Umbilical cord (tissue), 2 donors: ENCODE data around the gene CDC42EP5. TPM values are rescaled to one million over a fixed set of nuclear protein-coding genes. Genes with fewer than 3 reads are reported as not detected.
A peak's percentile ranks its signal among the peaks of the same experiment; 100 is the strongest.
"Not testable (repeated sequence)": the region's sequence is repeated elsewhere in the genome, so short reads cannot be mapped to it uniquely, and the experiment has no call there.

Source experiments
- DNase-seq: peaks from one replicate; pipeline ENCODE4 v3.0.0-alpha.2; 2015; ENCODE audit warnings: low spot score
- total RNA-seq: library from RNA; depleted of rRNA; stranded (reverse); fragments of >200 nt; gene quantifications from one replicate; pipeline ENCODE4 v1.2.3, GENCODE V29; 2014; ENCODE audit warnings: low replicate concordance; ENCODE audit not compliant: insufficient read depth

The CDC42EP5 gene
- total RNA-seq, 1 donor from 2014 or later: 104 TPM

DNA sequence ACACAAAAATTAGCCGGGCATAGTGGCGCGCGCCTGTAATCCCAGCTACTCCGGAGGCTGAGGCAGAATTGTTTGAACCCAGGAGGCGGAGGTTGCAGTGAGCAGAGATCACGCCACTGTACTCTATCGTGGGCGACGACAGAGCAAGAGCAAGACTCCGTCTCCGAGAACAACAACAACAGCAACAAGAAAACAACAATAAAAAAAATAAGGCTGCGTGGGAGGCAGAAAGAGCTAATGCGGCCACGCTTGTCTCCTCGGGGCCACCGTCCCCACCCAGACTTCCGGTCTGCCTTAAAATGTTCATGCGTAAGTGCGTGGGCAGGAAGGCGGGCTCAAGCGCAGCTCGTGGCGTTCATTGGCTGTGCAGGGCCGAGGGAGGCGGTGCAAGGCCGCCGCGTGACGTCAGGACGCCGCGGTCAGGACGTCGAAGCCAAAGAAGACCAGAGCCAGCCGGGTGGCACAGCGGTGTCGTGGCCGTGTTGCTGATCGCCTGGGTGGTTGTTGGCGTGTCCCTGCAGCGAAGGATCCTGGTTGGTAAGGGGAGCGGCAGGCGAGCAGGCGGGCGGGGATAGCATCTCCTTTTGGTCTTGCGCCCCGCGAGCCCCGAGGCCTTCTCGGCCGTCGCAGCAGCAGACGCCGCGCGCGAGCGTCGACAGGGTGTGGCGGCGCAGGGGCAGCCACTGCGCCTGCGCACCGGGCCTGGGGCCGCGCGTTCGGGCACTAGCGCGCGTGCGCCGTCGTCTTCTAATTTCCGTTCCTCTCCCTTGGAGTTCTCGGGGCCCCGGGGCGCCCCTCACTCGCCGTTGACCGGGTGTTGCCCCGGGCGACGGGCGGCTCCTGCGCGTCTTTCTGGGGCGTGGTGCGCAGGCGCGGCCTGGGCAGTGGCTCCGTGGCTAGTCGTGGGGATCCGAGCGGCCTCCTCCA lies 24.1 kb downstream of the CDC42EP5 start, which contains the start of gene LENG8:
TSS of gene LENG8 (plus strand) at position 426 of the 927 bp plus-strand sequence. CDS start 2,146 bp downstream, outside the sequence.
- DNase-seq: peak; percentile 99

DNA sequence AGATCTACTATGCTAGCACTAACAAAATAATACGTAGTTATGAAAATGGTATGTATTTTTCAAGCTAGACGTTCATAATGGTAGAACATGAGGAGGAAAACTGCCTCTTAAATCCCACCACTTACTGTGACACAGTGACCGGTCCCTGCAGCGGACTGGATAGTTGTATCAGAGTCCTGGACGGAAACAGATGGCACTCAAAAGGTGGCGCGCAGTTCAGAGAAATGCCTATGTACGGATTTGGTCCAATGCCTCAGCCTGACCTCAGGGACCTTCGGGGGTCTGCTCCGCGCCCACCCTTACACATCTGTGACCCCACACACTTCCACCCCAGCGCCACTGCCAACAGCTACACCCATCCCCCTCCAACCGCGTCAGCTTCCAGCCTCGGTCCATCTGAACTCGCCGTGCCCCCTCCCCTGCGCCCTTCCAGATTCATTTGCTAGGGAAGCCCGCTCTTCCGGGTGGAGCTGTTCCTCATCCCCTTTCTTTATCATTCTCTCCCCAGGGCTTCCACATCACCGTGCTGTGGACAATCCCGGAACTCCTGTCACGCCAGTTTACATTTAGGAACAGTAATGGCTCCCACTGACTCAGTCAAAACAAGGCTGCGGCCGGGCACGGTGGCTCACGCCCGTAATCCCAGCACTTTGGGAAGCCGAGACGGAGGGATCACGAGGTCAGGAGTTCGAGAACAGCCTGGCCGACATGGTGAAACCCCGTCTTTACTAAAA lies 24.9 kb downstream of the CDC42EP5 start:
- DNase-seq: peak; percentile 68

DNA sequence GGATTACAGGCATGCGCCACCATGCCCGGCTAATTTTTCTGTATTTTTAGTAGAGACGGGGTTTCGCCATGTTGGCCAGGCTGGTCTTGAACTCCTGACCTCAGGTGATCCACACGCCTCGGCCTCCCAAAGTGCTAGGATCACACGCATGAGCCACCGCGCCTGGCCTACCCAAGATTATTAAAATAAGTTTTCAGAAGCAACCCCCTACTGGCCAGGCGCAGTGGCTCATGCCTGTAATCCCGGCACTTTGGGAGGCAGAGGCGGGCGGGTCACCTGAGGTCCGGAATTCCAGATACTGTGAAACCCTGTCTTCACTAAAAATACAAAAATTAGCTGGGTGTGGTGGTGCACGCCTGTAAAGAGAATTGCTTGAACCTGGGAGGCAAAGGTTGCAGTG lies 26.7 kb downstream of the CDC42EP5 start:
- not testable (repeated sequence) for DNase-seq

DNA sequence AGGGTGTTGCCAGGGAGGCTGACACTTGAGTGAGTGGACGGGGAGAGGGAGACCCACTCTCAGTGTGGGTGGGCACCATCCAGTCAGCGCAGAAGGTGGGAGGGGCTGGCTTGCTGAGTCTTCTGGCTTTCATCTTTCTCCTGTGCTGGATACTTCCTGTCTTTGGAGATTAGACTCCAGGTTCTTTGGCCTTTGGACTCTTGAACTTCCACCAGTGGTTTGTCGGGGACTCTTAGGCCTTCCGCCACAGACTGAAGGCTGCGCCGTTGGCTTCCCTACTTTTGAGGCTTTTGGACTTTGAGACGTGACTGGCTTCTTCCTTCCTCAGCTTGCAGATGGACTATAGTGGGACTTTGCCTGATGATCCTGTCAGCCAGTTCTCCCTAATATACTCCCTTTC lies 28.4 kb downstream of the CDC42EP5 start:
- DNase-seq: no peak

DNA sequence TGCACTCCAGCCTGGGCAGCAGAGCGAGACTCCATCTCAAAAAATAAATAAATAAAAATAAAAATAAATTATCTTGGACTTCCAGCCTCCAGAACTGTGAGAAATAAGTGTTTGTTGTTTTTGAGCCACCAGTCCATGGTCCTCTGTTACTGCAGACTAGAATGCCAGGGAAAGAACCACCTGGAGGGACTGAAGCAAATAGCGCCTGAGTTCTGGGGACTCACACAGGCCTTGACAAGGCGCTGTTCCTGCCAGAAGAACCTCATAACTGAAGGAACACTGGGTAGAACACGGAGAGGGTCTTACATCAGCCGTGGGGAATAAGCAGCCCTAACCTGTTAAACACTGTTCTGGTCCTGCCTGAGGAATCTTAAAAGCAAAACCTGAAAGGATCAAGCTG lies 32.5 kb downstream of the CDC42EP5 start:
- no peak for DNase-seq

- DNase-seq: no peak
These were observed 33.8 kb downstream of the CDC42EP5 start for GRCh38 chr19:54439174-54439851.

- no peak for DNase-seq
These were observed 36.4 kb downstream of the CDC42EP5 start for GRCh38 chr19:54436628-54437252.

- DNase-seq: no peak
These were observed 37.0 kb downstream of the CDC42EP5 start for GRCh38 chr19:54436031-54436523.

DNA sequence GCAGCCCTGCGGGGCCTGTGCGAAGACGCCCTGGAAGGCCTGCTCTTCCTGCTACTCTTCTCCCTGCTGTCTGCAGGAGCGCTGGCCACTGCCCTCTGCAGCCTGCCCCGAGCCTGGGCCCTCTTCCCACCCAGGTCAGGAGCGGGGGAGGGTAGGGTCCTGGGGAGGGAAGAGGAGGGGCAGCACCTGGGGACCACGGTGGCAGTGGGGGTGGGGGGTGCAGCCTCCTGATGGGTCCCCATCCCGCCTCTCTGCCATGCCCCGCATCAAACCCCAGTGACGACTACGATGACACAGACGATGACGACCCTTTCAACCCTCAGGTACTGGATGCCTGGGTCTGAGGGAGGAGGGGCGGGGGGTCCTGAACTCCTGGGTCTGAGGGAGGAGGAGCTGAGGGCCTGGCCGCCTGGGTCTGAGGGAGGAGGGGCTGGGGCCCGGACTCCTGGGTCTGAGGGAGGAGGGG lies 37.5 kb downstream of the CDC42EP5 start:
- DNase-seq: no peak

DNA sequence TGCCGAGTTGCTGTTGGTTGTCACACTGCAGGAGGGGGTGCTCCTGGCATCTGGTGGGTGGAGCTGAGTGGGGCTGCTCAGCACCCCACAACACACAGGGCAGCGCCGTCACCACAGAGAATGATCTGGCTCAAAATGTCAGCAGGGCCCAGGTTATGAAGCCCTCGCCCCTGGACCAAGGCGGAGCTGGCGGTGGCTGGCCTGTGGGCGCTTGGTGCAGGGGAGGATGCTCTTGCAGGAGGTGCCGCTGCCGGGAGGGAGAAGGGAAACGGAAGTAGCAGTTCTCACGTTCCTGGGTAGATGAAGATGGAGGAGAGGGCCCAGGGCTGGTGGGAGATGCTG lies 38.3 kb downstream of the CDC42EP5 start:
- no peak for DNase-seq

DNA sequence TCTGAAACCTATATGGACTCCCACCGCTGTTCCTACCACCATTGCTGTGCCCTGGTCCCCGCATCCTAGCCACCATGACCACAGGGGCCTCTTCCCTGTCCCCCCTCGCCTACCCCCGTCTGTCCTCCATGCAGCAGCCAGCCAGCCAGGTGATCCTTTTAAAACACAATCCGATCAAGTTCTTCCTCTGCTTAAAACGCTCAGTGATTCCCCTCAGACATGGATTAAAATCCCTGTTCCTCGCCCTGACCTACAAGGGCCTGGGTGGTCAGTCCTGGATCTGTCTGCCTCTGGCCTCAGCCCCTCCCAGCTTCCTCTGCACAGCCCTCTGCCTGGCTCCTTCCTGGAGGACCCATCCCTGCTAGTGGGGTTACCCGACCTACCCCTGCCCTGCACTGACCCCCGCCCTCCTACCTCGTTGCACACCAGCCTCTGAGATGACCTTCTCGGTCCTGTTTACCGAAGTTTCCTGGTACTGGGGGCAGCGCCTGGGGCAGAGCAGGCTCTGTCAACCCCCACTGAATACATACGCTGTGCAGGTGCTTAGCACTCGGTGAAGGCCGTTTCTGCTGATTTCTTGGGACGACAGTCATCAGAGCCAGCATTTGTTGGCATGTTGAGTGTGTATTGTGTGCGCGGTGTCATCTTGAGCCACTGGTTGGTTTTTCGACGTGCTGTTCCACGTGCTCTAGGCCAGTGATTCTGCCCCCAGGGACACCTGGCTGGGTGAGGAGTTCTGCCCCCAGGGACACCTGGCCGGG lies 38.8 kb downstream of the CDC42EP5 start:
- no peak for DNase-seq

DNA sequence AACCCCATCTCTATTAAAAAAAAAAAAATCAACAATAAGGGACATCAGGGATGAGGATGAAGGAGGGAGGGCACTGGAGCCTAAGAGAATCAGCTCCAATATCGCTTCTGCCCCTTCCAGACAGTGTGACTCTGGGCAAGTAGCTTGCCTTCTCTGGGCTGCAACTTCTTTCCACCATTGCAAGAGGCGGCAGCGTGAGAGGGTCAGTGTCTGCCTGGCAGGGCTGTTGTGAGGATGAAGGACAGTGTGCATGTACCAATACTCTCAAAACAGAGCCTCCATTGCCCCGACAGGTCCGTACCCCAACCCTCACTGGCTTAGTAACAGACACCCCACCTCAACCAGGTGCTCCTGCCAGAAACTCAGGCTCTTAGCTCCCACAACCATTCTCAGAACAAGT lies 39.4 kb downstream of the CDC42EP5 start:
- DNase-seq: no peak

DNA sequence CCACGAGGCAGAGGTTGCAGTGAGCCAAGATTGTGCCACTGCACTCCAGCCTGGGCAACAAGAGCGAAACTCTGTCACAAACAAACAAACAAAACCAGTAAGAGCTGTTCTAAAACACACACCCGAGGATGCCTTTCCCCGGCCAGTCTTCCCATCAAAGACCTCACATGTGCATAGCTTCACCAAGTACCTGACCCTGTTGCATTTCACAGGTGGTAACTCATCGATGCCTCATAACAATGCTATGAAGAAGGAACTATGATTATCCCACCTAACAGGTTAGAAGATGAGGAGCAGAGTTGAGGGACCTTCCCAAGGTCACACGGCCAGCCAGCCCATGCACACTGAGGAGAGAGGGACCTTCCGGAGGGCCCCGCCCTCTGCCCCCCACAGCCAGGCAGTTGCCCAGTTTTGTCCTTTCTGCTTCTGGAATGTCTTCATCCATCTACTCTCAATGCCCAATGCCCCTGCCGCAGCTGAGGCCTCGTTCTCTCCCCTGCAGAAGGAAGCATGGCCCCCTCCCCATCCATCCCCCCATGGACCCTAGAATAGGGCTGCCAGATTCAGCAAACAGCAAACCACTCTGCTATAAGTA lies 40.9 kb downstream of the CDC42EP5 start:
- DNase-seq: no peak

DNA sequence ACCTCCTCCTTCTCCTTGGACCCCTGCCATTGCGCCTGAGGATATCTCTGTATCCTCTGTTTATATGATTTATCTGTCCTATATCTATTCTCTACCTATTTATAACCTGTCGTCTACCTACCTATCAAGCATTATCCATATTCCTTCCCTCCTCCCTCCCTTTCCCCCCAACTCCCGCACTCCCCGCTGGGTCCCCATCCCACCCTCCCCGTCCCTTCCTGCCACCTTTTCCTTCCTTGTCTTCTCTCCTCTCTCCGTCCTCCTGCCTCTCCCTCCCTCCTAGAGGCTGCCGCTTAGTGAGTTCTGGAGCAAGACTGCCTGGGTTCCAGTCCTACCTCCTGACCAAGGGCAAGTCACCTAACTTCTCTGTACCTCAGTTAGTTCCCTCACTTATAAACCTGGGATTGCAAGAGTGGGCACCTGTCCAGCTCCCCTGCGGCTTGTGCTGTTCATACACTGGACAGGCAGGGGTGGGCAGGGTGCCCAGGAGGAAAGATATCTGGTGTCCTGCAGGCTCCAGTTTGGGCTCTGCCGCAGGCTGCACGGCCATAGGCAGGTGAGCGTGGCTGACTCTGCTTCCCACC lies 41.7 kb downstream of the CDC42EP5 start:
- DNase-seq: no peak

GRCh38 chr19:54430306-54431254 lies 42.5 kb downstream of the CDC42EP5 start:
- peak; percentile 45 for DNase-seq

DNA sequence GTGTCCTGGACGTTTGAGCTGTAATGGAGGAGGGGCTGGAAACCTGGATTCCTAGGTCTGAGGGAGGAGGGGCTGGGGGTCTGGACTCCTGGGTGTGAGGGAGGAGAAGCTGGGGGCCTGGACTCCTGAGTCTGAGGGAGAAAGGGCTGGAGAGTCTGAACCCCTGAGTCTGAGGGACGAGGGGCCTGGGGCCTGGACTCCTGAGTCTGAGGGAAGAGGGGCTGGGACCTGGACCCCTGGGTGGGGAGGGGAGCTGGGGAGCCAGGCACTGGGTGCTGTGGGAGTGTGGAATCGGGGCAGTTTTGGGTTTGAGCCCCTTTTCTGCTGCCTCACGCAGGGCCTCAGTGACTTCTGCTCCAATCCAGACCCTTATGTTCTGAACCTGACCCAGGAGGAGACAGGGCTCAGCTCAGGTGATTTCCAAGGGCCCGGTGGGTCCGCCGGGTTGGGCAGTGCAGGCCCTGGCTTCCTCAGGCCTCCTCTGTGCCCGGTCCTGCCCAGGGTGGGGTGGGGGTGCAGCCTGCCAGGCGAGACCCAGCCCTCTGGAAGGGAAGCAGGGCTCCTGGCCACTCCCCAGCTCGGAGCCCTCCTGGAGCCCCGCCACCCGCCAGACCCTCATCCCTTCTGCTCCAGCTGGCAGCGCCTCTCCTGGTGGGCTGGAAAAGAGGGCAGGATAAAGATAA lies 43.4 kb downstream of the CDC42EP5 start:
- no peak for DNase-seq

- no peak for DNase-seq
These were observed 44.0 kb downstream of the CDC42EP5 start for GRCh38 chr19:54429176-54429495.
